Lower leg skin (tissue), 3 donors: ENCODE measurements around the gene PSMB1.

Experiments used
- POLR2A ChIP-seq, 2 donors: fragments of 450-650 bp; IDR thresholded peaks; one replicate each; pipeline ENCODE4 v1.6.1; 2016 to 2017; ENCODE audit warnings: antibody characterized with exemption in 2 of 2, mild to moderate bottlenecking in 1 of 2, moderate library complexity in 1 of 2
- TF ChIP-seq, protein P1 (sequence below), 3 donors: fragments of 450-650 bp; IDR thresholded peaks; one replicate each; pipeline ENCODE4 v1.5.1; 2016; ENCODE audit warnings: antibody characterized with exemption in 3 of 3, mild to moderate bottlenecking in 3 of 3, moderate library complexity in 2 of 3

DNA sequence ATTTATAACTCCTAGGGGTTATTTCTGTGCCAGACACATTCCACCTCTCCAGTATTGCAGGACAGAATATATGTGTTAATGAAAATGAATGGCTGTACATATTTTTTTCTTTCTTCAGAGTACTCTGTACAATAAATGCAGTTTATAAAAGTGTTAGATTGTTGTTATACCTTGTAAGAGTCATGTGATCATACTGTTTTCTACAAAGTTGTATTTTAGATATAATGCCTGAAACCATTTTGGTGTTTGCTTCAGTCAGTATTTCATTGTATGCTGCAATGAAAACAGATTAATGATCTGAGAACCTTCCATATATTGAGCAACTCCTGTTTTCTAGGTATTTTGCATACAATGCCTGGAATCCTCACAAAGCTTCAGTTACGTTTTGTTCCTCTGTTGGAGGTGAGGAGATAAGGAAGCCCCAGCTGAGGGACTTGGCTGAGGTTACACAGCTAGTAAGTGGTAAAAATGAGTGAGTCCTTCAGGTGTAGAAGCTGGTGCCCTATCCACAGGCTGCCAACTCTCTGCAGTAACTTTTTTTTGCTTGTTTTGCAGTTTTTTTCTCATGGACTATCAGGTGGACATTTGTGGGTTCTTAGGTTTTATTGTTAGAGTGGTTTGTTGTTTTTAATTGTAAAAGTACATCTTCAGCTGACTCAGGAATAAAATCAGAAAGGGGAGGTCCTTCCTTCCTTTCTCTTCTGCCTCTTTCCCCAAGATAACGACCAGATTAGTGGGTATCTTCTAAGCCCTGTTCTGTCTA lies 19.8 kb upstream of the PSMB1 start:
- TF ChIP-seq, protein P1, sequence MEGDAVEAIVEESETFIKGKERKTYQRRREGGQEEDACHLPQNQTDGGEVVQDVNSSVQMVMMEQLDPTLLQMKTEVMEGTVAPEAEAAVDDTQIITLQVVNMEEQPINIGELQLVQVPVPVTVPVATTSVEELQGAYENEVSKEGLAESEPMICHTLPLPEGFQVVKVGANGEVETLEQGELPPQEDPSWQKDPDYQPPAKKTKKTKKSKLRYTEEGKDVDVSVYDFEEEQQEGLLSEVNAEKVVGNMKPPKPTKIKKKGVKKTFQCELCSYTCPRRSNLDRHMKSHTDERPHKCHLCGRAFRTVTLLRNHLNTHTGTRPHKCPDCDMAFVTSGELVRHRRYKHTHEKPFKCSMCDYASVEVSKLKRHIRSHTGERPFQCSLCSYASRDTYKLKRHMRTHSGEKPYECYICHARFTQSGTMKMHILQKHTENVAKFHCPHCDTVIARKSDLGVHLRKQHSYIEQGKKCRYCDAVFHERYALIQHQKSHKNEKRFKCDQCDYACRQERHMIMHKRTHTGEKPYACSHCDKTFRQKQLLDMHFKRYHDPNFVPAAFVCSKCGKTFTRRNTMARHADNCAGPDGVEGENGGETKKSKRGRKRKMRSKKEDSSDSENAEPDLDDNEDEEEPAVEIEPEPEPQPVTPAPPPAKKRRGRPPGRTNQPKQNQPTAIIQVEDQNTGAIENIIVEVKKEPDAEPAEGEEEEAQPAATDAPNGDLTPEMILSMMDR (IDR thresholded peaks at IDR 0.05): no peak
- TF ChIP-seq POLR2A (IDR thresholded peaks at IDR 0.05): no peak
